Measurements from ENCODE around the gene AFDN.

Gene AFDN

GRCh38 chr6:167946007-167946406 lies 119.3 kb downstream of the AFDN start:
- no peak for DNase-seq

DNA sequence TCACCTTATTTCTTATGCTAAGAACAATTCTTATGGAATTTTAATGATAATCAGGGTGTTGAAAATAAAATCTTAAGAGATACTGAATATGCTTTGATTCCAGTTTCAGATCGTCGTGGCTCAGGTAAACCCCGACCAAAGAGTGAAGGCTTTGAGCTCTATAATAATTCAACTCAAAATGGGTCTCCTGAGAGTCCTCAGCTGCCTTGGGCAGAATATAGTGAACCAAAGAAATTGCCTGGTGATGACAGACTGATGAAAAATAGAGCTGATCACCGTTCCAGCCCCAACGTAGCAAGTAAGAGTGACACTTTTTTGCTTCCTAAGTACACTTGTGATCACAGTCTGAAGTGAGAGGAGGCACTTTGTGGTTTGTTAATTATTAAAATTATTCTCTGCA lies 119.9 kb downstream of the AFDN start:
- no peak for DNase-seq

- DNase-seq, result no peak
Measured at GRCh38 chr6:167947716-167948115, 121.0 kb downstream of the AFDN start.

- DNase-seq, result no peak
Measured at GRCh38 chr6:167948716-167949115, 122.0 kb downstream of the AFDN start.

GRCh38 chr6:167949121-167949684 lies 122.5 kb downstream of the AFDN start:
- DNase-seq, result no peak

- no peak for DNase-seq
Measured at GRCh38 chr6:167951781-167952511, 125.2 kb downstream of the AFDN start.

GRCh38 chr6:167952512-167952859 lies 125.8 kb downstream of the AFDN start:
- DNase-seq, result no peak

DNA sequence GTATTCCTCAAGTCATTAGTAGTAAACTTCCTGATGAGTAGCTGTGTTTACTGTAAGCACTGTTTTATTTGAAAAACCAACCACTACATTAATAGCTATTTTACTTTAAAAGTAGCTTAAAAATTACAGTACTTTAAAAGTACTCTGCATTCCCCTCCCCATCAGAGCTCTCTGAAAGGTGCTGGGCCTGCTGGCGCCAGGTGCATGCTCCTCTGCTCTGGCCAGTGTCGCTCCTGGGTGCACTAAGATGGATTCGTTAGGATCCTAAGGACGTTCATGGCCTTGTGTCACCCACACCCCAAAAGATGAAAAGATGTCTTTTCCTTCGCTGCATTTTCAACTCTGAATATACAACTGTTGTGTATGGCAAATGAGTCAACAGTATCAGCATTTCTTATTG lies 126.8 kb downstream of the AFDN start:
- no peak for DNase-seq

DNA sequence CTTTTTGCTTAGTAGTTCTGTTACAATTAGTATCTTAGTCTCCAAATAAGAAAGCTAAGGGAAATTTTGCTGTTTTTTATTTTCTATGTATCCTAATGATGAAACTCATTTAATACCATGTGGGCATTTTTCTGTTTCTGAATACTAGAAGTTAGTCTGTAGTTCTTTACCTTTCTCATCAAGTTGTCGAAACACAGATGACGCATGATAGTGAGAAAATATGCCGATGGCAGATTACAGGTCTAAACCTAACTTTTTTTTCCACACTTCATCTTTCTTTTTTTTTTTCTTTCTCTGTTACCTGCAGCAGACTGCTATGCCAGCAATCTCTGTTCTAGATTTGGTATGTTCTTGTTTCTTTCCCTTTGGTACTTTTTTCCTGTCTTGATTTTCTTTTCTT lies 127.4 kb downstream of the AFDN start:
- no peak for DNase-seq

- DNase-seq, result no peak
Measured at GRCh38 chr6:167956491-167956890, 129.8 kb downstream of the AFDN start.

DNA sequence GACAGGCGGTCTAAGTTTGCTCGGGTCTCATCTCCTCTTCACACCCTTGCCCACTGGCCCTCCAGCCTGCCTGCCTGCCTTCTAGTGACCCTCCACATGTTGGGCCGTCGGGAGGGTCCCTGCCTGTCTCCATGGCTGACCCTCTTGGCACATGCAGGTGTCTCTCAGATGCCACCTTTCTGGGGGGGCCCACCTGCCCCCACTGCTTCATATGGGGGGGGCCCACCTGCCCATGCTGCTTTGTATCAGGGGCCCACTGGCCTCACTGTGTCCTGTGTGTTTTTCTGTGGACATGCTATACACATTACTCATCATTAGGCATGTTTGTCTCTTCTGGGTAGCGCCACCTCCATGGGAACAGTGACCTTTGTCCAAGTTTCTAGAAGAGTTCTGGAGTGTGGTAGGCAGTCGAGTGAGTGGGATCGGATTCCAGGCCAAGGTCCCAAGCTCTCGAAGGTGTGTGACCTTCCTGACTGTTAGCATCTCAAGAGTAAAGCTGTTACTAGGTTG lies 130.3 kb downstream of the AFDN start:
- no peak for DNase-seq

GRCh38 chr6:167957626-167958025 lies 130.9 kb downstream of the AFDN start:
- DNase-seq, result no peak

DNA sequence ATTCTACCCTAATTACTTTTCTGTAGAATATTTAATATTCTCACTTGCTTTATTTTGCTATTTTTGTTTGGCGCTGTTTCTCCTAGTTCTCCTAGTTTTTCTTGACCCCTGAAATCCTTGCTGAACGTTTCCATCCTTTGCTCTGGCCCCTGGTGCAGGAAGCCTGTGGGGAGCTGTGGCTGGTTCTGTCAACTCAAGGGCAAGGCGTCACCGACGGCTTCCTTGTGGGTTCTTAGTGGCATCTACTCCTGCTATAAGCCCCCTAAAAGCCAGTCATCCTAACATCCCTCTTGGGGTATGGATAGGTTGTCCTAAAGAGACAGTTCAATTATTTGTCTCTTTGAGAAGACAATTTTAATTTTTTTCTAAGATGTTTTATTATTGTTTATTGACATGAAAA lies 133.9 kb downstream of the AFDN start:
- no peak for DNase-seq

DNA sequence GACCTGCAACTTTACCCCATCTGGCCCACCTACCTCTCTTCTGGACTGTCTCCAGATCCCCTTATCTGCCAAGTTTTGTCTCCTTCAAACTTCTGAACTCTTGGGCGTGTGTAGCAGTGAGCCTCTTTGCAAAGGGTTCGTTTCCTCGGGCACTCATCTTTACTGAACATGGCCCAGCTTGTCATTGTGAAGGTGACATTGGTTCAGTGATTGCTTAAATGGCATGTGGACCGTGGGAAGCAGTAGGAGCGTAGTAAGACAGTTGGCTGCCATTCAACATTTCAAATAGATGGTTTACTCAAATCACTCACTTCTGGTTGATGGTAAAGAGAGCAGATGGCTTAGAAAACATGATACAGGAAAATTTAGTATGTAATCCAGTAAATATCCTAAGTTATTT lies 136.0 kb downstream of the AFDN start:
- peak in 1 of 58 donors; percentile 58 for DNase-seq

- DNase-seq, result peak in 16 of 58 donors; percentile 10 to 46 (median 20)
Measured at GRCh38 chr6:167963589-167964057, 136.9 kb downstream of the AFDN start.

DNA sequence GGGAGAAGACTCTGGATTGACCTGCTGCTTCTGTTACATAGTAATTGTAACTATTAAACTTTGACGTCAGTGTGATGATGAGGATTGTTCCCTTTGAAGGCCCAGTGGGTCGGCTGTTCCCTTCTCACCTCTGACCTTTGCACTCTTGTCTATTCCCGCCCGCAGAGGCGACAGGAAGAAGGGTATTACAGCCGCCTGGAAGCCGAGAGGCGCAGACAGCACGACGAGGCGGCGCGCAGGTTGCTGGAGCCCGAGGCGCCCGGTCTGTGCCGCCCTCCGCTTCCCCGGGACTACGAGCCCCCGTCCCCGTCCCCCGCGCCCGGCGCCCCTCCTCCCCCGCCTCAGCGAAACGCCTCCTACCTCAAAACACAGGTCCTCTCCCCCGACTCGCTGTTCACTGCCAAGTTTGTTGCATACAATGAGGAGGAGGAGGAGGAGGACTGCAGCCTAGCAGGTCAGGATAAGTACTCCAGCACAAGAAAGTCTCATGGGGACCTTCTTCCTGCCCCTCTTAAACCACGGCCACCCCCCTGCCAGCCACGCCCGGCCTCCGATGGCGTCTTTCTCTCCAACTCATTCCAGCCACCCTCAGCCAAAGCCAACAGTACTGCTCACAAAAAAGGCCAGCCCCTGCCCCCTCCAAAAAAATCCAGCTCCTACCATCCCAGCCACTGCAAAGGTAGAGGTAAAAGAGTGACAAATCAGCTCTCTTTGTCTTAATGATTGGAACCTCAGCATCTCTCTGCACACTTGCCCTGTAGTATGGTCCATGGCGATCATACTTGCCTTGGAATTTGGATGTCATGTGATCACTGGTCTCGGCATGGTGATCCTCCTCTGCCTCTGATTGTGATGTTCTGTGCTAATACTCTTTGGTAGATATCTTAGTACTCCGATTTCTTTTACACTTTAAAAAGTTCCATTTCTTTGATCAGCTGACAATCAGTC lies 139.2 kb downstream of the AFDN start:
- DNase-seq, result no peak

- no peak for DNase-seq
Measured at GRCh38 chr6:167966540-167966905, 139.8 kb downstream of the AFDN start.

- DNase-seq, result peak in 1 of 58 donors; percentile 29
Measured at GRCh38 chr6:167968091-167968490, 141.4 kb downstream of the AFDN start.

GRCh38 chr6:167970230-167970629 lies 143.5 kb downstream of the AFDN start:
- DNase-seq, result peak in 8 of 58 donors; percentile 11 to 49 (median 29)

- no peak for DNase-seq
Measured at GRCh38 chr6:167972193-167972592, 145.5 kb downstream of the AFDN start.

GRCh38 chr6:167973148-167973885 lies 146.6 kb downstream of the AFDN start:
- DNase-seq, result no peak

All from anterior cingulate cortex (tissue), 58 donors.